Measurements from ENCODE around the gene SLC43A1.

DNA sequence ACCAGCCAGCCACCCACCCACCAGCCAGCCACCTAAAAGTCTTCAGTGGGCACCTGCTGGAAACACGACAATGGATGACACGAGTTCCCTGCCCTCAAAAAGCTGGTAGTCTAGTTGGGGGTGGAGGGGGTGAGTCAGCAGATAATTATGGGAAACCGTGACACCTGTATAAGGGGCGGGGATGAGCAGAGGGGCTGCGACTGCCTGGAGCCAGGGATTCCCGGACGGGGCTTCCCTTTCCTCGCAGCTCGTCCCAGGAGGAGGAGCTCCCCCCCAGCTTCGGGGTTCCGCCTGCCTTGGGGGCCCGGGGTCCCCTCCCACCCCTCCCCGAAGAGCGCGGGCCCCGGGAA, 57.5 kb downstream of the SLC43A1 start:
- TF ChIP-seq POLR2A (IDR thresholded peaks at IDR 0.05; ENCODE audit: extremely low read depth, insufficient read length) (no peak), CTCF (IDR thresholded peaks at IDR 0.05; ENCODE audit: low read depth, low read length) (no peak), MAX (IDR thresholded peaks at IDR 0.05; ENCODE audit: low read depth, low read length) (no peak), MYC (IDR thresholded peaks at IDR 0.05; ENCODE audit: low read depth, low read length) (no peak)

All from NB4 (cell line).